CD4-positive, alpha-beta T cell treated with Interleukin-6 at 100 ng/mL for 8 hours (primary cell): ENCODE measurements around the gene ZBTB40.

Experiments used
- DNase-seq: peaks from one replicate; pipeline ENCODE4 v3.0.0-alpha.2; 2020; ENCODE audit warnings: mixed read lengths, low spot score

ZBTB40 gene

GRCh38 chr1:22530715-22531114 is 79.1 kb downstream of the ZBTB40 start:
- DNase-seq, result no peak

DNA sequence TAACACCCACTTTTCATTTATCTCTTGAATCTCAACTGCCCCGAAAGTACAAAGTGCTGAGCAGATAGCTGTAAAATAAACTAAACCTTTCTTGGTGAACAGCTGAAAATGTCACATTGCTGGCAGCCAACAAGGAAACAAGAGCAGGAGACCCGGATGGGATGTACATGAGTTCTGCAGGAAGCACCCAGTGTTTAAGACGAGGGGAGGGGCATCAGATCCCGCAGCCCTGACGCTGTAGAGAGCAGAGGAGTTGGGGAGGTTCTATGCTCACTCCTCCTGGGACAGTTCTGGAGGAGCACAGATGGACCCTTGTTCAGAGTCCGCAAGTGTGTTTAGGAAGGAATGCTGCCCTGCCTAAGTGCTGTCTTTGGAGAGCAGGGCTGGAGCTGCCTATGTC is 79.6 kb downstream of the ZBTB40 start:
- no peak for DNase-seq

DNA sequence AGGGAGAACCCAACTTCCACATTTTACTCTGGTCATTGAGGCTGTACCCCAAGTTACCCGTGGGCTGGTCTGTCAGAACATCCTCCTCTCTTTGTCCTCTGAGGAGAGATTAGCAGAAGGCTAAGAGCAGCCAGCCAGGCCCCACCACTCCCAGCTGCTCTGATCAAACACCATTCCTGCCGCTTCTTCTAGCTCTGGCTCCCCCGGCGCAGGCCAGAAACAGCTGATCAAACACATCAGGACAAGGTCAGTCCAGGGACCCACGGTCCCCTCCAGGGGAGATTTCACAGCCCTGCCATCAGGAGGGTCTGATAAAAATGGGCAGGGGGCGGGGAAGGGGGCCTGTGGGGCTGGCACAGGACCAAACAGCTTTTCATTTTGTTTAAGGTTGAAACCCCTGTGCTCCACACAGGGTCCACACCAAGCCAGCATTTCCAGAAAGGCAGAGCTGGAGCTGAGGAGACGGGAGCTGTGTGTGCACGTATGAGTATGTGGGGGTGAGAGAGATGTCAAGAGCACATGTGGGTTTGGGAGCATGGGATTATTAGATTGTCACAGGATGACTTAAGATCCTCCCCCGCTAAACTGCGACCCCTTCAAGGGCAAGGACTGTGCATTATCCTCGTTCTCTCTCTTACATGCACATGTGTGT is 81.7 kb downstream of the ZBTB40 start:
- no peak for DNase-seq

DNA sequence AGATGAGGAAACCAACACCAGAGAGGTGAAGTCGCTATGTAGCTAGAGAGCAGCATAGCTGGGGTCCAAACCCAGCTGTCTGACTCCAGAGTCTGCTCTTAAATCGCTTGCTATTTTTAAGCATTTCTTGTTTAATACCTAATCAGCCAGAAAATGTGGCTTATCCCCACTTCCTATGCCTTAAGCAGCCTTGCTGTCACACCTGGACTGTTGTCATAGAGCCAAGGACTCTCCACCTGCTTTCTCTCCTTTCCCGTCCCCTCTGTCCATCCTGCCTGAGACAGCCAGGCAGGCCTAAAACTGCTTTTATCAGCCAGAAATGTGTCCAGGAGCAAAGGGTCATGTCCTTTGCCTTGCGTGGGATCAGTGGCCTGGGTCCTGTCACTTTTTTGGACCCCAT is 83.3 kb downstream of the ZBTB40 start:
- no peak for DNase-seq

DNA sequence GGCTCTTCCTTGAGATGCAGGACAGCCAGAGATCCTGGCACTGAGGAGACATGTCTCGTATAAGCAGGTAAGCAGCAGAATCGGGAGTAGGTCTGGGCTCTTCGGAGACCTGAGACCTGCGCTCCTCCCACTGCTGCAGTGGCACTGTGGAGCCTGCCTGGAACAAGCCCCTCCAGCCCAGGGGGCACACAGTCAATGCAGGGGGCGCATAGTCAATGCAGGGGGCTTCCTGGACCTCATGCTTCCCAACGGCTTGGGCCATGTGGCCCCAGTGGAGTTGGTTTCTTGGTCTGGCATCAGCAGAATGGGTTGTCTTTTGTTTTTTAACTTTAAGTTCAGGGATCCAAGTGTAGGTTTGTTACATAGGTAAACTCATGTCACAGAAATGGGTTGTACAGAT is 83.7 kb downstream of the ZBTB40 start:
- no peak for DNase-seq

DNA sequence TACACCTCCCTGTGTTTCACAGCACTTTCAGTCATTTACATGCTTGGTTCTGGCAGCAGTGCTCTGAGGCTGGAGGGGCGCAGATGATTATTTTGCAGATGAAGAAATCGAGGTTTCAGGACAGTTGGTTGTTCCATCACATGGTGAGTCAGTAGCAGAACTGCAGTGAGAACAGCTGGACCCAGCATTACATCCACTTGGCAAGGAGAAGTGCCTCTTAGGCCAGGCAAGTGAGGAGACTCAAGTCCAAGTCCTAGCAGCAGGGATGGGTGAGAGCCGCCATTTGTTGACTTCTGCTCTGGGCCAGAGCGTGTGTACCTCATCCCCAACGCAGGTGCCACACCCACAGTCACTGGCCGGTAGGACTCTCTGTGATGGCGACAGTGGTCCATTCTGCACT is 84.9 kb downstream of the ZBTB40 start:
- no peak for DNase-seq

- DNase-seq, result no peak
Observed at GRCh38 chr1:22537441-22538139, 85.9 kb downstream of the ZBTB40 start.

GRCh38 chr1:22539510-22540118 is 88.0 kb downstream of the ZBTB40 start:
- DNase-seq, result no peak

- no peak for DNase-seq
Observed at GRCh38 chr1:22540337-22540736, 88.7 kb downstream of the ZBTB40 start.

DNA sequence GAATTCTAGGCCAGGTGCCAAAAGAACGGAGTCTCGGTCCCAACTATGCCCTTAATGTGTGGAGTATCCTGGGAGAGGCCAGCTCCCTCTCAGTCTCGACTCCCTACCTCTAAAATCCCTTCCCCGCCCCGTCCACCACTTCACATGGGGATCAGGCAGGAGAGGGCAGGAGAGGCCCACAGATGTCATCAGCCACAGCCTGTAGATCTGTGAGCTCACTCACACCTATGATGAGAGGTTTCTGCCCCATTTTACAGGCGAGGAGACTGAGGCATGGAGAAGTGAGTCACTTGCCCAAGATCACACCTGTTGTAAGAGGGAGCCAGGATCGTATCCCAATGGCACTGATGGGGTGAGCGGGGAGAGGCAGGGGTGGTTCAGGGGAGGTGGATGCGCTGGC is 91.2 kb downstream of the ZBTB40 start:
- DNase-seq, result no peak

GRCh38 chr1:22543679-22544078 is 92.0 kb downstream of the ZBTB40 start:
- DNase-seq, result no peak

DNA sequence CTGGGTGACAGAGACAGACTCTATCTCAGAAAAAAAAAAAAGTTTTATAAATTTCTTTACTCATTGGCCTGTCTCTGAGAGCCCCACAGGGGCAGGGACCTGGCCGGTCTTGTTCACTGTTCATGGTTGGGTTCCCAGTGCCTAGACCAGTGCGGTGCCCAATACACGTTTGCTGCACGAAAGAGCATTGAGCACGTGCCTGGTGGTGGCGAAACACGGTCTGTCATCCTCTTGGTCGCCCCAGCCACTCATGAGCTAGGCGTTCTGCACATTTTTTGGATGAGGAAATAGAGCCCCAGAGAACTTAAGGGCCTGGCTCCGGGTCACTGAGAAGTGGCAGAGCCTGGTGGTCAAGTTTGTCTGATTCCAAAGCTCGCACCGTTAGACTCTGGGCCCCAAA is 93.0 kb downstream of the ZBTB40 start:
- DNase-seq, result no peak

DNA sequence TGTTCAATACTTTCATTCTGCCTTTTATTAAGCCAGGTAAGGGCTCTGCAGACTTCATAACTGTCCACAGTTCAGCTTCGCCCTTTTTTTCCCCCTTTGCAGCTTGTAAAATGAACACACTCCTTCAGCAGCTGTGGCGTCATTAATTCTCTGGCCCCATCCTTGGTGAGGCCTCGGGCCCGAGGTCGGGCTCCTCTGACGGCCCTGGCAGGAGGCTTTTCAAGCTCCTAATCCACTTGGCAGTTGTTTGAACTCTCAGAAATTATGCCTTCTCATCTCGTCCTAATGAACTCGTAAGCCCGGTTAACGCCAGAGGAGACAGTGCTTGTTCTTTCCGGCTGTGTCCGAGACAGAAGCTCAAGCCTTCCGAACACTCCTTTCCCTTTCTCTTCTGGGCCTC is 93.5 kb downstream of the ZBTB40 start:
- no peak for DNase-seq

GRCh38 chr1:22547186-22547817 is 95.7 kb downstream of the ZBTB40 start:
- no peak for DNase-seq

GRCh38 chr1:22547818-22548462 is 96.3 kb downstream of the ZBTB40 start:
- no peak for DNase-seq

- no peak for DNase-seq
Observed at GRCh38 chr1:22550021-22550420, 98.4 kb downstream of the ZBTB40 start.

DNA sequence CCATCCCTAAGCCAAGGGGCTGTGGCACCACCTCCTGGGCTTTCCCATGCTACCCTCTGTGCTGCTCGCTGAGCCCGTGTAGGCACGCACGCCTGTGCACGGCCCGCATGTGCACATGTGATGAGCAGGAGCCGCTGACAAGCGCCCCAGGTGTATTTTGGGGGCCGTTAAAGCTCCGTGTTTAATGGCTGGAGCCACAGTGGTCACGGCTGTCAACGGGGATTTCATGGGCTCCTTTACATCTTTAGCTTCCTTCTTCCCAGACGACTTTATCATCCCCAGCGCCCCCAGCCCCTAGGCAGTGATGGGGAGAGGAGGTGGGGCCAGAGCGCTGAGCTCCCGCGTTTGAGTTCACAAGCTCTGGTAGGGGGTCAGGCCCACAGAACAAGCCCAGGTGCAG is 99.9 kb downstream of the ZBTB40 start:
- DNase-seq, result no peak

GRCh38 chr1:22552021-22552420 is 100.4 kb downstream of the ZBTB40 start:
- no peak for DNase-seq

DNA sequence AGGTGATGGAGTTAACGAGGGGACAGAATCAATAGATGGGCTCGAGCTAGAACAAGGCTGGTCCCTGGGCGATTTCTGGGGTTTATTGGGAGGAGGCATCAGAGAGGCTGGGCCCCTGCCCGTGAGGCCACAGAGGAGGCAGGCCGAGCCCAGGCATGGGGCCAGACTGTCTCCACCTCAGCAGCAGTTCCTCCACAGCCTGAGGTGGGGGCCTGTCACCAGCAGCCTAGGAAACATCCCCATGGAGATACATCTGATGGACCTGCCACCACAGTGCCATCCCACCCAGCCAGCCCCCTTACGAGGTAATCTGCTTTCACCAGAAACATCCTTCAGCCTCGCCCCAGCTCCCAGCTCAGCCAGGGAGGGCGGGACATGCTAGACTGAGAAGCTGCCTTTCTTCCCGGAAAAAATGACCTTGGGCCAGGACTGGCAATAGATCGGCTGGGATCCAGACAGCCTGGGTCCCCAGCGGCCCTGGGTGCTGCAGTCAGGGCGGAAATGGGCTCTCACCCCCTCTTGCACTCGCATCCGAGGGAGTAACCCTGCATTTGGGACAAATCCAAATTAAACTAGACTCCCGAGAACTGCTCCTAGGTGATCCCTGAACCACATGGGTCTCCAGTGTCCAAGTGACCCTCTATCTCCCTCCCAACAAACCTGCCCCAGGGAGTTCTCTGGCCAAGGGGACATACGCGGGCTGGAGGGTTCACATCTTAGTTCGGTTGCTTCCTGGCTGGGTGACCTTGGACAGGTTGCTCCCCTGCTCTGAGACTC is 101.6 kb downstream of the ZBTB40 start:
- no peak for DNase-seq

GRCh38 chr1:22553991-22554522 is 102.4 kb downstream of the ZBTB40 start:
- no peak for DNase-seq

- DNase-seq, result no peak
Observed at GRCh38 chr1:22555371-22555656, 103.7 kb downstream of the ZBTB40 start.
